ENCODE data around the gene PDE4D.

PDE4D gene

GRCh38 chr5:59003124-59003523, 890.4 kb downstream of the PDE4D start:
- no peaks in the 10 kb centered on the region for H3K36me3 ChIP-seq (ENCODE audit: control insufficient read depth, insufficient read depth, low read length)
- H3K27me3 ChIP-seq (replicated peaks; ENCODE audit: control insufficient read depth, insufficient read depth, low read length): no peaks in the 10 kb centered on the region; the same call in 1 of the 2 replicates
- no peak overlapping the region for H3K4me3 ChIP-seq (replicated peaks; ENCODE audit: low read depth, low read length)
- no peak for DNase-seq (ENCODE audit: extremely low read depth, insufficient read length)
- no peak for TF ChIP-seq CTCF (IDR thresholded peaks at IDR 0.05; ENCODE audit: insufficient read depth, low read length, poor library complexity, severe bottlenecking)

- H3K27me3 ChIP-seq (replicated peaks; ENCODE audit: control insufficient read depth, insufficient read depth, low read length): no peaks in the 10 kb centered on the region; the same call in 1 of the 2 replicates
- no peak overlapping the region for H3K4me3 ChIP-seq (replicated peaks; ENCODE audit: low read depth, low read length)
- TF ChIP-seq CTCF (IDR thresholded peaks at IDR 0.05; ENCODE audit: insufficient read depth, low read length, poor library complexity, severe bottlenecking): no peak
- H3K36me3 ChIP-seq (ENCODE audit: control insufficient read depth, insufficient read depth, low read length): no peaks in the 10 kb centered on the region
- DNase-seq (ENCODE audit: extremely low read depth, insufficient read length): no peak
Measured at GRCh38 chr5:59002162-59002825, 891.2 kb downstream of the PDE4D start.

- no peak for TF ChIP-seq CTCF (IDR thresholded peaks at IDR 0.05; ENCODE audit: insufficient read depth, low read length, poor library complexity, severe bottlenecking)
- H3K27me3 ChIP-seq (replicated peaks; ENCODE audit: control insufficient read depth, insufficient read depth, low read length): no peaks in the 10 kb centered on the region; the same call in 1 of the 2 replicates
- no peaks in the 10 kb centered on the region for H3K36me3 ChIP-seq (ENCODE audit: control insufficient read depth, insufficient read depth, low read length)
- DNase-seq (ENCODE audit: extremely low read depth, insufficient read length): no peak
- no peak overlapping the region for H3K4me3 ChIP-seq (replicated peaks; ENCODE audit: low read depth, low read length)
Measured at GRCh38 chr5:59001716-59002115, 891.8 kb downstream of the PDE4D start.

- DNase-seq (ENCODE audit: extremely low read depth, insufficient read length): no peak
- H3K4me3 ChIP-seq (replicated peaks; ENCODE audit: low read depth, low read length): no peak overlapping the region
- H3K36me3 ChIP-seq (ENCODE audit: control insufficient read depth, insufficient read depth, low read length): no peaks in the 10 kb centered on the region
- no peaks in the 10 kb centered on the region; the same call in 1 of the 2 replicates for H3K27me3 ChIP-seq (replicated peaks; ENCODE audit: control insufficient read depth, insufficient read depth, low read length)
- no peak for TF ChIP-seq CTCF (IDR thresholded peaks at IDR 0.05; ENCODE audit: insufficient read depth, low read length, poor library complexity, severe bottlenecking)
Measured at GRCh38 chr5:59001154-59001553, 892.4 kb downstream of the PDE4D start.

- no peak for TF ChIP-seq CTCF (IDR thresholded peaks at IDR 0.05; ENCODE audit: insufficient read depth, low read length, poor library complexity, severe bottlenecking)
- DNase-seq (ENCODE audit: extremely low read depth, insufficient read length): no peak
- Histone ChIP-seq H3K4me3 (replicated peaks; ENCODE audit: low read depth, low read length) (no peak overlapping the region), H3K27me3 (replicated peaks; ENCODE audit: control insufficient read depth, insufficient read depth, low read length) (no peaks in the 10 kb centered on the region; the same call in 1 of the 2 replicates), H3K36me3 (ENCODE audit: control insufficient read depth, insufficient read depth, low read length) (no peaks in the 10 kb centered on the region)
Measured at GRCh38 chr5:59000211-59000610, 893.3 kb downstream of the PDE4D start.
